Left ventricle myocardium superior (tissue), 1 donor: Measurements from ENCODE around the gene TBC1D1. TPM values are rescaled to one million over a fixed set of nuclear protein-coding genes. Genes with fewer than 3 reads are reported as not detected.
A peak's percentile ranks its signal among the peaks of the same experiment; 100 is the strongest.

Experiments
- ATAC-seq: fragments of 200-7000 bp; cut with Tn5 transposase; one replicate; pipeline ENCODE4 v1.9.1; 2020; ENCODE audit warnings: mild to moderate bottlenecking, moderate library complexity
- DNase-seq: peaks from one replicate; pipeline ENCODE4 v3.0.0-alpha.2; 2020
- intact Hi-C: fragments of 100-400 bp; cut with micrococcal nuclease; formaldehyde crosslinking; loops from one replicate; pipeline ENCODE4 v1.11.0; 2022
- total RNA-seq: library from RNA; stranded (reverse); fragmentation: NEBNext Ultra II Directional; extraction: Animal tissue kit (Norgen Biotek cat#: 25700); gene quantifications from one replicate; pipeline ENCODE4 v1.2.1, GENCODE V29; 2021
- donor health status: DM: no; HTN: yes; CAD: no; lungs with severe emphysema.

Gene TBC1D1
- total RNA-seq, 1 donor from 2014 or later, result 118 TPM

DNA sequence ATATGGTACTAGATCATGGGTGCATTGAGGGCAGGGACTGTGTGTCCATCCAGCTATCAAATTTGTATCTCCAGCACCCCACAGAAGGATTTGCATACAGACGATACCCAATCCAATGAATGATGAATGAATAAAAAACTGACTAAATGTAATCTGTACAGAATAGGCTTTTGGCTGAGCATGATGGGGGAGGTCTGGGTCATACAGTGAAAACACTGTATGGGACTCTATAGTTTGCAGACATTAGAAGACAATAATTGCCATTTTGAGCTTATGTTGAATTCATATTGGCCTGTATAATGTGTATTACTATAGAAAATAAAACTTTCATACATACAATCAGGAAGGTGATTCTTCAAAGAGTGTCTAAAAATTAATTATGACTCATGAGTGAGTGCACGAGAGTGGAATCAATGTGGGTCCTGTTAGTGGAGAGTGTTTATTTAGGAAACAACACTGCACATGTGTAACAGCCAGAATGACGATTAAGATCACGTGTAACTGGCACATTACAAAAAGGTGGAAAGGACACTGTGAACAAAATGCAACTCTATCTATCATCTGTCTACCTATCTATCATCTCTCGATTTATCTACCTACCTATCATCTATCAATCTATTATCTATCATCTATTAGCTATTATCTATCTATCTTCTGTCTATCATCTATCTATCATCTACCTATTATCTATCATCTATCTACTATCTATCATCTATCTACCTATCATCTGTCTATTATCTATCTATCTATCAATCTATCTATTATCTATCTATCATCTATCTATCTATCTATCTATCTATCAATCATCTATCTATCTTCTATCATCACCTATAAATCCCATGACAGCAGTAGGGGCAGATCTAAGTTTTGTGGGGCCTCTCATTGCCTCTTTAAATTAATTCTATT is 270.6 kb downstream of the TBC1D1 start:
- no peak for DNase-seq
- intact Hi-C loops, result no loop called here
- ATAC-seq, result peak; percentile 25

DNA sequence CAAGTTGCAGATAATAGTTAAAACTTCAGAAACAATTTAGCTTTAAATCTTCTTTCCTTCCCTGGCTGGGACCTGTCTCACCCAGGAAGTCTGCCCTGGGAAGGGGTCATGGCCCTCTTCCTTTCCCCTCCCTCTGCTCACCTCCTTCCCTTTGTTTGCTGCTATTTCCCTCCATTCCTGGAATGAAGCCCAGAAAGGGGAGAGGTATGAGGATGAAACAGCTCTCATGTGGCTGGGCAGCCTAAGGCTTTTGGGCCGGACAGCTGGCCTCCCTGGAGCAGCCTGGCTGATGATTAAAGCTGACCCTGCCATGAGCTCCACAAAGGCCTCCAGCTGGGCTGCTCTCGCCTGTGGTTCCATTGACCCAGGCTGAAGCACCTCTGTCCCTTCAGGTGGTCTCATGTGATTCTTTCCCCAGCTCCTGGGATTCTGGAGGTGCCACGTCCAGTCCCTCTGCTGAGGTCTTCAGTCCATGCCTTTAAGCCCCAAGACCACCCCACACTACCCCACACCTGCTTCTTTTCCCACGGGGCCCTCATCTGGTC is 271.4 kb downstream of the TBC1D1 start:
- ATAC-seq (peak; percentile 43), DNase-seq (no peak)

DNA sequence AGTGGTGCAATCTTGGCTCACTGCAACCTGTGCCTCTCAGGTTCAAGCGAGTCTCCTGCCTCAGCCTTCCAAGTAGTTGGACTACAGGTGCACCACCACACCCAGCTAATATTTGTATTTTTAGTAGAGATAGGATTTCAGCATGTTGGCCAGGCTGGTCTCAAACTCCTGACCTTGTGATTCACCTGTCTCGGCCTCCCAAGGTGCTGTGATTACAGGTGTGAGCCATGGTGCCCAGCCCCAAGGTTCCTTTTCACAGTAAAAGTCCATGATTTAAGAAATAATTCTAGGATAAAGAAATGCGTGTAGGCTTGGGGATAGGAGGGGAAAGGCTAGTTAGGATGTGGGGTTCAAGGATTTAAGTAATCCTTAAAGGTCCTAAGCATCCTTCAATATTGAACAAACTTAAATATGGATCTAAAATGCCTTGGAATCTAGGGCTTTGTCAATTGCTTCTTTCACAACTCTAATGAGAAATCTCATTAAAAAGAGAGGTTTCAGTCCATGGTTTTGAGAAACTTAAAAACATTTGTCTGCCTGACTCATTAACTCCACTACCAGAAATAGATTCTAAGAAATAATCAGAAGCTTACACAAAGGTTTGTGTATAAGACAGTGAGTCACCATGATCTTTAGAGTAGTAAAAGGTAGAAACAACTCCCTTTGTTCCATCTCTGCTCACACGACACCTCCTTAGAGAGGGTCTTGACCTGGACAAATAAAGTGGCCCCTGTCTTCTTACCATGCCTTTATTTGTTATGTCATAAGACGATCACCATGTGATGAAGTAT is 272.5 kb downstream of the TBC1D1 start:
- intact Hi-C loops, result no loop called here
- ATAC-seq (no peak), DNase-seq (no peak)

More for the DNA sequence above, 271.4 kb downstream of the TBC1D1 start:
- intact Hi-C loops, result no loop called here

DNA sequence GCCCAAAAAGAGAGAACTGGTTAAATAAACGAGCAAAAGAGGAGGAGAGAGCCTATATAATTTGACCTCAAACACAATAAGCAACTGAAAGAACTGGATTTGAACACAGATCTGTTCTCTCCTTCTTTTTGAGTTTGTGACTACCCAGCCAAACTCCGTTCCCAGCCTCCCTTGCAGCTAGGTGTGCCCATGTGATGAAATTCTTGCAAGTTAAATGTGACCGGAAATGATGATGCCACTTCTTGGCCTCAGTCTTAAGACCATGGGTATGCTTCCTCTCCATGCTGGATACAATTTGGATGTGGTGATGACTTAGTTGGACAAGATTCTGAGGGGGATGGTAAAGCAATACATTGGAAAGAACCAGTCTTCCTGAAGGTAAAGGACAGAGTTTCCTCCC is 273.5 kb downstream of the TBC1D1 start:
- DNase-seq (no peak), ATAC-seq (no peak)
- intact Hi-C loops, result no loop called here

DNA sequence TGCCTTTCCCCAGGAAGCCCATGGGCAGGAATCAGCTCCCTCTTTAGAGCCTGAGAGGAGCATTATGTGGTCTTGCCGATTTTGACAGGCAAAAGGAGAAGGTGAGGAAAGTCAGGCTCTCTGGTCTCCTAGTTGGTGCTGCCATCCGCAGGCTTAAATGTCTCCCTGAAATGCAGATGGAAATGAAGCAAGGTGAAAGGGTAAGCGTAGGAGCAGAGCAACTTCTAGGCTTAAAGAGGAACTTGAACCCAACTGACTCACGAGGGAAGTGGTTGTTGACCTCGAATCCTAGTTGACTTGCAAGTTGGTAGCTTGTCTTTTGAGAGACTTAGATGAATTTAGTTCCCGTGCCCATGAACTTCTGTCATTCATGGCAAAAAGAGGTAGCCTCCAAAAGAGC is 275.2 kb downstream of the TBC1D1 start:
- intact Hi-C loops, result no loop called here
- no peak for ATAC-seq
- DNase-seq, result no peak

DNA sequence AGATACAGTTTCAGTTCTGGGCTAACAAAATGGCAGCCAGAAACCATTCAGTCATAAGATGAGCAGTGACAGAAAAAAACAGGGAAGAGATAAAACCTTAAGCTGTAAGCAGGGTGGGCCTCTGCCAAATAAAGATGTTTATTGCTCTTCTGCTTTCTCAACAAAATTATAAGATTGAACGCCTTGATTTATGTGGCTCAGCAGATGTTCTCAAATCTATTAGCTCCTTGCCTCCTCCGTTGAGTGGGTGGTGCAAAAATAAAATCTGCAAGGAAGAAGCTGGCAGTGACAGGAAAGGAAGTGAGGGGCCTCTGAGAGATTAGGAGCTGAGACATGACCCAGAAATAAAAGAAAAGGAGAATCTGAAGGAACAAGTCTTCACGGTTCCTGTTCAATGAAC is 275.9 kb downstream of the TBC1D1 start:
- ATAC-seq, result no peak
- intact Hi-C loops, result no loop called here
- no peak for DNase-seq

DNA sequence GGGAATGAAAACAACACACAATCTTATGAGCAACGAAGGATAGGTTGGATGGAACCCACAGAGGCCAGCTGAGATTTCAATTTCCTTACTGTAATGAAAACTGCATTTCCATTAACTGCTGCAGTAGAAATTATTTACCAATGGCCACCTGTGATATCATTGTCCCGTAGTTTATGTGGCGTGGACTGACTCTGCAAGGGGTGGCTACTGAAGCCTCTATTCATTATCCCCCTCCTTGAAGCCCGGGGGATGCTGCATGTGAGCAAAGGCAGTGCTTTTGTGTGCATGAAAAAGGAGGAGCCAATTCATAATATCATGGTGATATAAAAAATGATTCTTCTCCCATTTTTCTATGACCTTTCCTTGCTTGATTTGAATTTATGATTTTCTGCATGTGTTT is 277.1 kb downstream of the TBC1D1 start:
- ATAC-seq, result no peak
- no peak for DNase-seq
- intact Hi-C loops, result no loop called here

DNA sequence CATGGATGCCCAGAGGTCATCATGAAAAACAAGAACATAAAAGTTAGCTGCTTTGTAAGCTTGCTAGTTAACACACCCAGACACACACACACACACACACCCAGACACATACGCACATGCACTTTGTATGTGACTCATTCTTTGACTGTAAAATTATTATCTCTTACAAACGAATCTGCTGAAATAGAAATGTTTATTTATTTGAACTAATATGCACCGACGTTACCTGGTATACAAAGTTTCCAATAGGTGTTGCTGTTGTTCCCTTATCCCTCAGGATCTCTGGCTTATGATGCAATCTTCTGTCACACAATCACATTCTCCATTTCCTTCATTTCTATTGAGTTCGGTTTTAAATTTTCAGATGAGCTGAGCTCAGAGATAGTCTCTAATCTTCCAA is 278.6 kb downstream of the TBC1D1 start:
- intact Hi-C loops, result no loop called here
- ATAC-seq (no peak), DNase-seq (no peak)

DNA sequence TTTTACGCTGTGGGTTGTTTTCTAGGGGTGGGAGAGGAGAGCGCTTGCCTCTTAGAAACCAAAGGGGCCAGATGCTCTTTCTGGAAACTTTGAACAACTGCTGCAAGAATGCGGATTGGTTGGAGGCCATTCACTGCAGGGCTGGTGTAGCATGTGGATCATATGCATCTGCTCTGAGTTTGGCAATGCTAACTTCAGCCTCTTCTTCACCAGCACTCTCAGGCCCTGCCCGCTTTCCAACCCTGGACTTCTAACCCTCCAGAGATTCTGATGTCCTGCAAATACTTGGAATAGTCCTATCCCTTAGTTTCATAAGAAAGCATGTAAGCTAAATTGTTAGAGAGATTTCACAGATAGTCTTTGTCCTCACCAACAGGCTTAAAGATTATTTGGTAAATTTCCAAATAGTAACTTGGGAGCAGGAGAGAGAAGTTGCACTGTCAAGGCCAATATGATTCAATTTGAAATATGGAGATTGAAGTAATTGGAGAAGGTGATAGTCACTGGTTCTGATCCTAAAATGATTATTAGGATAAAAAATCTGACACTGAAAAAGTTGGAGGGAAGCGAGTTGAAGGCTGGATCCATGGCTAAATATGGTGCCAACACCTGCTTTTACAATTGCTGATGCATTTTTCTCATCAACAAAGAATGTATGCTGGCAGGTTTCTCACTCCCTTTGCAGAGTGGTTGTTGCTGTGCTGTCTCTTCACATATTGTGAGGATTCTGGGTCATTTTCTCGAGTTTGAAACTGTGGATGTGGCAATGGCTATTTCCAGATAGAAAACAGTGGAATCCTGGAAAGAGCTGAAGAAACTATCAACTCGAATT is 279.7 kb downstream of the TBC1D1 start:
- no peak for DNase-seq
- intact Hi-C loops, result loop anchor here (10.0 kb wide), 1 partner anchor 106 kb away; no protein-coding TSS in a partner anchor

DNA sequence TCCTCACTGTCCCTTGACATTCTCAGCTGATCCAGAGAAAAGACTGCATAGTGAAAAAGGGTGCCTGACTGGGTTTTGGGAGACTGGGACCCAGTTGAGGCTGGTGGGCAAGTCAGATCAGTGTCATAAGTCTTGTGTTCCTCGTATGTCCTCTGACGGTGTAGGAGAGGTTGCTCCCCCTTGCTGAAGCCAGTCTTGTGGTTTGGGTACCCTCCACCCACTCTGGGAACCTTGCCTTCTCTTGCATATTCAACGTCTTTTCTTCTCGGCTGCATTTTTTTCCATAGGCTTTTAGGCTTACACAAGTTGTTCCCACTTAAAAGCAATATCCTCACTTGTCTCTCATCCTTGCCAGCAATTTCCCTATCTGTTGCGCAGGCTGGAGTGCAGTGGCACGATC is 281.2 kb downstream of the TBC1D1 start:
- DNase-seq, result no peak
- intact Hi-C loops, result loop anchor here (10.0 kb wide), 1 partner anchor 107 kb away; no protein-coding TSS in a partner anchor
- no peak for ATAC-seq

More for the DNA sequence above, 279.7 kb downstream of the TBC1D1 start:
- ATAC-seq, result no peak

DNA sequence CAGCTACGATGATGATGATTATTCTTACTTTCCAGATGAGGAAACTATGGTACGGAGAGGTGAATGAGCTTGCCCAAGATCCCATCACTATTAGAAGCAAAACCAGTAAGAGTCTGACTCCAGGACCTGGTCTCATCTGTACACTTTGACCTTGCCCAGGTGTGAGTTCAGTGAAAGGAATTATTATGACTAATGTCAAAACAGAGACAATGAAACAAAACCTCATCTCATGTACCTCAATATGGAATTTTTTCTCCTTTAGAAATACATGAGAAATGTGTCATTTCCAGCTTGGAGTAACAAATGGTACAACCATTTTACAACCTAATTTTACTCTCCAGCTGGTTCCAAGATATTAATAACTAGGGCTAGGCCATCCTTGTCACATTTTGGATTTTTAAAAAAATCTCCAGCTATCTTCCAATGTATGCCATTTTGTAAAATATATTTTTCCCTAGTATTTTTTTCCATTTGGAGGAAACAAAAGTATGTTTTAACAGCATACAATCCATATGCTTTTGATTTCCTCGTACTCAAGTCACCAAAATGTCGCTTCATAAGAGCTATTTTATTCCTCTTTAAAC is 283.1 kb downstream of the TBC1D1 start:
- intact Hi-C loops, result loop anchor here (10.0 kb wide), 1 partner anchor 109 kb away; no protein-coding TSS in a partner anchor
- DNase-seq, result no peak
- ATAC-seq, result no peak

DNA sequence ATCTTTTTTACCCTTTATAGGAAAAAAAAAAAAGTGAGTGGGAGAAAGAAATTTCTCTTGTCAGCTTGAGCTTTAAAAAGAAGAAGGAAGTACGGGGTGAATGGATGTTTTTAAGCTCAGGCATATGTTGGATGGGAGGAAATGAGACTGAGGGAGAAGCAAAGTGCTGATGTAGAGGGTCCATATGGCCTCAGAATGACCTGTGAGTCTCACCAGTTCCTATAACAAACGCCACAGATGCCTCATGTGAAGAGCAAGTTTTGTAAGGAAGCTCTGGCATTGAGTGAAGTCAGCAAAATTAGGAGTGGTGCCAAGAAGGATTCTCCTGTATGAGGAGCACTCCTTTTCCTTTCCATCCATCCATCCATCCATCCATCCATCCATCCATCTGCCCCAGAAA is 283.9 kb downstream of the TBC1D1 start:
- peak; percentile 50 for ATAC-seq
- DNase-seq, result no peak
- intact Hi-C loops, result loop anchor here (10.0 kb wide), 1 partner anchor 110 kb away; no protein-coding TSS in a partner anchor

DNA sequence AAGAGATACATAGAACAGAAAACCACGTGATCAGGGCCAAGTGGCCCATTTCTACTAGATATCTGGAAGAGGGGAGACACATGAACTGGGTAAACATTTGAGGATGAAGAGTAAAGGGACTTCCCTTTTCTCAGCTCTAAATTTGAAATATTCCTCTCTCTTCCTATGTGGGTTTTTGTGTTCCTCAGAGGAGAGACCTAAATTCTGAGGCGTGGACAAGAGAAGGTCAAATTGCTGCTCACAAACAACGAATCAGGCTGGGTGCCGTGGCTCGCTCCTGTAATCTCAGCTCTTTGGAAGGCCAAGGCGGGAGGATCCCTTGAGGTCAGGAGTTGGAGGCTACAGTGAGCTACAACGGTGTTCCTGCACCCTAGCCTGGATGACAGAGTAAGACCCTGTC is 285.3 kb downstream of the TBC1D1 start:
- DNase-seq (no peak), ATAC-seq (no peak)
- intact Hi-C loops, result loop anchor here (10.0 kb wide), 1 partner anchor 111 kb away; no protein-coding TSS in a partner anchor

DNA sequence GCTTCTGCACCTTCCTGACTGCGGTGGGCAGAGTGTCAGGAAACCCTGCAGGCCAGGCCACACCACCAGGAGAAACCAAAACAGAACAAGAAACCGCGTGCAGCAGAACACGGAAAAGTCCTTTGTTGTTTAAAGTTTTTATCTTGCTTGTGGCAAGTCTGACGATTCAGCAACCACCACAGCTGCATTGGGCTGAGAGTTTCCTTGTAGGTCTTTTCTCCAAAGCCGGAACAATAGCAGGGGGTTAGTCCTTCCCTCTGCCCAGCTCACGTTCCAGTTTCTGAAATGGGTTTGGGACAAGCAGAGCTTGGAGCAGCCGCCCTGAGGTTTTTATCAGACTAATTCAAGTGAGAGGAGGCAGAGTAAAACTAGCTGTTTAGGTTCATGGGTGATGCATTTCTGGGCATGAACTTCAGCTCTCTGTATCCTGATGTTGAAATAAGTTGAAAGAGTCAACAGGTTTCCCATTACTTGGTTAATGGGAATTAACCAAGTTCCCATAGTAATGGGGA is 286.2 kb downstream of the TBC1D1 start:
- peak; percentile 38 for DNase-seq
- ATAC-seq, result peak; percentile 57
- intact Hi-C loops, result loop anchor here (10.0 kb wide), 1 partner anchor 112 kb away; no protein-coding TSS in a partner anchor

DNA sequence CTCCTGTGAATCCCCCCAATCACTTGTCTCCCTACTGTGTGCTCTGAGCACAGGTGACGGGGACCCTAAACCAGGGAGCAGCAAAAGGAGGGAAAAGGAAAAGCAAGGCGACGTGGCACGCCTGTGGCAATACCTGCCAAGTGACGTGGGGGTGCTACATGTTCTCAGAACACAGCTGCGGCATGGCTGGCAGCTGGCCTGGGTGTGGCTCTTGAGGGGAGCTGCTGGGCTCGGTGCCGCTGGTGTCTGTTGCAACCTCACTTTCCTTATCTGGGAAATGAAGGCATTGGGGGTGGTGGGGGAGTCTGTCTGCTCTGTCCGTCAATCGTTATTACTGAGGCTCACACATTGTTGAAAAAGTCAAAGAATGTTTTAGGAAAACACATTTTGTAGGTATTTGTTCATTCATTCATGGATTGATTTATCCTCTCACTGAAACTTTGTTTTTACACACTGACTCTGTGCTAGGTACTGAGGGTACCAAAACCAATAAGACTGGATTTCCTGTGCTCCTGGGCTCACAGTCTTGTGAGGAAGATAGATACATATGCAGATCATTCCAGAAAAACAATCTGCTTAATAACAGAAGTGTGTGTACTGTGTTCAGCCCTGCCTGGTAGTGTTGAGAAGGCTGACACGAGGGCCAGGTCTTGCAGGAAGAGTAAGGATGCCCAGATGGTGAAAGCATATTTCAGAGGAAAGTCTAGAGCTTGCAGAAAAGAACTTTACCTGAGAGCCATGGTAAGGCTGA is 286.9 kb downstream of the TBC1D1 start:
- DNase-seq (peak; percentile 91), ATAC-seq (peak; percentile 85)
- intact Hi-C loops, result loop anchor here (2.0 to 10.0 kb wide), 3 partner anchors 113 to 553 kb away; no protein-coding TSS in a partner anchor

DNA sequence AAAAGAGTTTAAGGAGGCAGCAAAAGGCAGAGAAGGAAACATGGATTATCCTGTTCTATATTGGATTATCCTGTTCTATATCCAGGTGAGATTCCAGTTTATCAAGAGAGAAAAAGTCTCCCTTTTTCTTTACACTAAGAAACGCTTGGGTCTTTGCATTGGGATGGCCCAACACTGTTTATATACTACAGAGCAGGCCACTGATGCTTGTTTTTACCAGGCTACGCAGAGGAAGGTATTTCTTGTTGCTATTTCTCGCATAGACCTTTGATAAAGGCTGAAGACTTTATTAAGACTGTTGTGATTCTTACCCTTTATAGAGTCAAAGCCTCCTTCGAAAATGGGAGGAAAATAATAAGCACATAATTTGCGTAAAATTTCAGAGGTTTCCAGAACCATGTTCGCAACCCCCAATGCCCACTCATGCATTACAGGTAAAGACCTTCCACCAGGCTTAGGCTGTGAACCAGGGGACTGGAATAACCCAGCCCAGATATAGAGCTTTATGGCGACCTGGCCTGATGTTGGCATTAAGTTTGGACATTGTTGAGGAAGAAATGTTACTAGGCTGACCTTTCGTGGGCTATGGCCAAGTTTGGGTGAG is 287.6 kb downstream of the TBC1D1 start:
- no peak for ATAC-seq
- intact Hi-C loops, result loop anchor here (2.0 to 10.0 kb wide), 3 partner anchors 114 to 552 kb away; no protein-coding TSS in a partner anchor
- DNase-seq, result no peak
